ENCODE measurements around the gene LCMT2. TPM values are rescaled to one million over a fixed set of nuclear protein-coding genes. Genes with fewer than 3 reads are reported as not detected.
"Not testable (repeated sequence)": the region's sequence is repeated elsewhere in the genome, so short reads cannot be mapped to it uniquely, and the experiment has no call there.

The LCMT2 gene
- total and polyA plus RNA-seq, 2 experiments from 2014 or later, result 2.3 to 7.1 TPM

- no peak for TF ChIP-seq JUNB (IDR thresholded peaks at IDR 0.05; ENCODE audit: unreplicated experiment)
- TF ChIP-seq EZH2 (IDR thresholded peaks at IDR 0.05; ENCODE audit: low read depth, unreplicated experiment), result no peak
- TF ChIP-seq STAT1 (IDR thresholded peaks at IDR 0.05; ENCODE audit: unreplicated experiment), result no peak
- no peak for TF ChIP-seq POLR2AphosphoS5 (IDR thresholded peaks at IDR 0.05; ENCODE audit: low read depth)
- TF ChIP-seq, protein P1, sequence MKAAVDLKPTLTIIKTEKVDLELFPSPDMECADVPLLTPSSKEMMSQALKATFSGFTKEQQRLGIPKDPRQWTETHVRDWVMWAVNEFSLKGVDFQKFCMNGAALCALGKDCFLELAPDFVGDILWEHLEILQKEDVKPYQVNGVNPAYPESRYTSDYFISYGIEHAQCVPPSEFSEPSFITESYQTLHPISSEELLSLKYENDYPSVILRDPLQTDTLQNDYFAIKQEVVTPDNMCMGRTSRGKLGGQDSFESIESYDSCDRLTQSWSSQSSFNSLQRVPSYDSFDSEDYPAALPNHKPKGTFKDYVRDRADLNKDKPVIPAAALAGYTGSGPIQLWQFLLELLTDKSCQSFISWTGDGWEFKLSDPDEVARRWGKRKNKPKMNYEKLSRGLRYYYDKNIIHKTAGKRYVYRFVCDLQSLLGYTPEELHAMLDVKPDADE (IDR thresholded peaks at IDR 0.05), result no peak
- TF ChIP-seq REST (IDR thresholded peaks at IDR 0.05; ENCODE audit: unreplicated experiment), result no peak
- no peak for TF ChIP-seq EZH2phosphoT487 (IDR thresholded peaks at IDR 0.05; ENCODE audit: unreplicated experiment)
These were observed 37.8 kb downstream of the LCMT2 start (continued) for GRCh38 chr15:43292375-43293078.

DNA sequence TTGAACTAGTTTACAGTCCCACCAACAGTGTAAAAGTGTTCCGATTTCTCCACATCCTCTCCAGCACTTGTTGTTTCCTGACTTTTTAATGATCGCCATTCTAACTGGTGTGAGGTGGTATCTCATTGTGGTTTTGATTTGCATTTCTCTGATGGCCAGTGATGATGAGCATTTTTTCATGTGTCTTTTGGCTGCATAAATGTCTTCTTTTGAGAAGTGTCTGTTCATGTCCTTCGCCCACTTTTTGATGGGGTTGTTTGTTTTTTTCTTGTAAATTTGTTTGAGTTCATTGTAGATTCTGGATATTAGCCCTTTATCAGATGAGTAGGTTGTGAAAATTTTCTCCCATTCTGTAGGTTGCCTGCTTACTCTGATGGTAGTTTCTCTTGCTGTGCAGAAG is 40.7 kb downstream of the LCMT2 start:
- not testable (repeated sequence) for H2AFZ ChIP-seq; H3K9me3 Mint-ChIP-seq; H3K9me2 ChIP-seq (ENCODE audit: insufficient read depth); H3K36me3 Mint-ChIP-seq (ENCODE audit: low read depth); H3K4me1 ChIP-seq (ENCODE audit: insufficient read depth); DNase-seq (ENCODE audit: low spot score); H3K27ac Mint-ChIP-seq; H3K4me2 ChIP-seq; H3F3A ChIP-seq (replicated peaks; ENCODE audit: low read depth); H3K36me3 ChIP-seq (ENCODE audit: insufficient read depth); ATAC-seq; H3K4me3 Mint-ChIP-seq; H3K27me3 Mint-ChIP-seq (ENCODE audit: insufficient read depth, low read depth, poor library complexity); H3K27ac ChIP-seq (ENCODE audit: low read depth); H3K4me3 ChIP-seq; H3K27me3 ChIP-seq (ENCODE audit: insufficient read depth); H3K4me1 Mint-ChIP-seq; H4K20me1 ChIP-seq (replicated peaks; ENCODE audit: insufficient read depth); H3K79me2 ChIP-seq (replicated peaks; ENCODE audit: insufficient read depth)

- no peak for DNase-seq (ENCODE audit: low spot score)
- no peak for TF ChIP-seq ZNF331 (CRISPR knock-in tag; IDR thresholded peaks at IDR 0.05; ENCODE audit: low read depth)
- TF ChIP-seq EZH2phosphoT487 (IDR thresholded peaks at IDR 0.05; ENCODE audit: unreplicated experiment), result no peak
- no peak for TF ChIP-seq ZNF114 (CRISPR knock-in tag; IDR thresholded peaks at IDR 0.05)
- TF ChIP-seq, protein P1 (IDR thresholded peaks at IDR 0.05), result no peak
- TF ChIP-seq, protein P2, sequence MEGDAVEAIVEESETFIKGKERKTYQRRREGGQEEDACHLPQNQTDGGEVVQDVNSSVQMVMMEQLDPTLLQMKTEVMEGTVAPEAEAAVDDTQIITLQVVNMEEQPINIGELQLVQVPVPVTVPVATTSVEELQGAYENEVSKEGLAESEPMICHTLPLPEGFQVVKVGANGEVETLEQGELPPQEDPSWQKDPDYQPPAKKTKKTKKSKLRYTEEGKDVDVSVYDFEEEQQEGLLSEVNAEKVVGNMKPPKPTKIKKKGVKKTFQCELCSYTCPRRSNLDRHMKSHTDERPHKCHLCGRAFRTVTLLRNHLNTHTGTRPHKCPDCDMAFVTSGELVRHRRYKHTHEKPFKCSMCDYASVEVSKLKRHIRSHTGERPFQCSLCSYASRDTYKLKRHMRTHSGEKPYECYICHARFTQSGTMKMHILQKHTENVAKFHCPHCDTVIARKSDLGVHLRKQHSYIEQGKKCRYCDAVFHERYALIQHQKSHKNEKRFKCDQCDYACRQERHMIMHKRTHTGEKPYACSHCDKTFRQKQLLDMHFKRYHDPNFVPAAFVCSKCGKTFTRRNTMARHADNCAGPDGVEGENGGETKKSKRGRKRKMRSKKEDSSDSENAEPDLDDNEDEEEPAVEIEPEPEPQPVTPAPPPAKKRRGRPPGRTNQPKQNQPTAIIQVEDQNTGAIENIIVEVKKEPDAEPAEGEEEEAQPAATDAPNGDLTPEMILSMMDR (conservative IDR thresholded peaks at IDR 0.05; ENCODE audit: low read depth in 2 of 2), result no peak
- TF ChIP-seq JUNB (IDR thresholded peaks at IDR 0.05; ENCODE audit: unreplicated experiment), result no peak
- no peak for TF ChIP-seq POLR2AphosphoS5 (IDR thresholded peaks at IDR 0.05; ENCODE audit: low read depth)
- no peak for ATAC-seq
- no peaks in the 10 kb centered on the region for H3K4me1 Mint-ChIP-seq
- Histone ChIP-seq H4K20me1 (replicated peaks; ENCODE audit: insufficient read depth) (no peaks in the 10 kb centered on the region), H3F3A (replicated peaks; ENCODE audit: low read depth) (no peaks in the 10 kb centered on the region), H3K27ac (ENCODE audit: low read depth) (no peak overlapping the region), H3K27me3 (ENCODE audit: insufficient read depth) (no peaks in the 10 kb centered on the region), H3K4me3 (no peak overlapping the region), H3K9me2 (ENCODE audit: insufficient read depth) (no peaks in the 10 kb centered on the region), H3K4me1 (ENCODE audit: insufficient read depth) (no peaks in the 10 kb centered on the region), H3K79me2 (replicated peaks; ENCODE audit: insufficient read depth) (no peaks in the 10 kb centered on the region), H3K4me2 (no peak overlapping the region), H2AFZ (no peak overlapping the region), H3K36me3 (ENCODE audit: insufficient read depth) (no peaks in the 10 kb centered on the region)
- H3K4me3 Mint-ChIP-seq, result no peak overlapping the region
- H3K27ac Mint-ChIP-seq, result no peak overlapping the region
- H3K36me3 Mint-ChIP-seq (ENCODE audit: low read depth), result no peaks in the 10 kb centered on the region; the same call in 2 of the 3 replicates
- H3K9me3 Mint-ChIP-seq, result no peaks in the 10 kb centered on the region
- no peaks in the 10 kb centered on the region for H3K27me3 Mint-ChIP-seq (ENCODE audit: insufficient read depth, low read depth, poor library complexity)
These were observed 43.1 kb downstream of the LCMT2 start for GRCh38 chr15:43287254-43287653.

All from GM23338 (cell line).